Neural progenitor cell (in vitro differentiated cells): ENCODE data around the gene GOLGA3.

Experiments used
- EZH2 ChIP-seq: fragments of 200-600 bp; sonication (generic); IDR thresholded peaks from 2 replicates; pipeline ENCODE4 v1.6.1; 2017; ENCODE audit warnings: antibody characterized with exemption, mild to moderate bottlenecking, moderate library complexity
- EZH2phosphoT487 ChIP-seq: fragments of 200-600 bp; sonication (generic); IDR thresholded peaks from 2 replicates; pipeline ENCODE4 v1.6.1; 2017; ENCODE audit warnings: antibody characterized with exemption
- TF ChIP-seq, protein P1 (sequence below): fragments of 200-600 bp; sonication (generic); IDR thresholded peaks from 2 replicates; pipeline ENCODE4 v1.5.1; 2017; ENCODE audit warnings: antibody characterized with exemption, mild to moderate bottlenecking

DNA sequence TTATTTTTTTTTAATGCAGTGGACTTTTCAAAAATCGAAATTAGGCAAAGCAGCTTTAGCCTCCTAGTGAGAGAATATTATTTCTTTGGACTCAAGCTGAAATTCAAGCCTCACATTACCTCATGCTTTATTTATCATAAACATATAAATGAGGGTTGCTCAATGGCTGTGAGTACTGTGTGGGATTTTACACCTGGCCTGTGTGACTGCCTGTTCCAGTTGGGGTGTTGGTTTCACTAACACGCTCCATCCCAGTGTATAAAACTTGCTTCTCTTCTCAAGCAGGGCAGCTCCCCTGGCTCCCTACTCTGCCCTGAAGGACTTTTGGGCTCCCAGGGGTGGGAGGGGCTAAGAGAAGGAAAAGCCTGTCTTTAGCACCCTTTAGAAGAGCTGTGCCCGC, 82.1 kb downstream of the GOLGA3 start:
- TF ChIP-seq, protein P1, sequence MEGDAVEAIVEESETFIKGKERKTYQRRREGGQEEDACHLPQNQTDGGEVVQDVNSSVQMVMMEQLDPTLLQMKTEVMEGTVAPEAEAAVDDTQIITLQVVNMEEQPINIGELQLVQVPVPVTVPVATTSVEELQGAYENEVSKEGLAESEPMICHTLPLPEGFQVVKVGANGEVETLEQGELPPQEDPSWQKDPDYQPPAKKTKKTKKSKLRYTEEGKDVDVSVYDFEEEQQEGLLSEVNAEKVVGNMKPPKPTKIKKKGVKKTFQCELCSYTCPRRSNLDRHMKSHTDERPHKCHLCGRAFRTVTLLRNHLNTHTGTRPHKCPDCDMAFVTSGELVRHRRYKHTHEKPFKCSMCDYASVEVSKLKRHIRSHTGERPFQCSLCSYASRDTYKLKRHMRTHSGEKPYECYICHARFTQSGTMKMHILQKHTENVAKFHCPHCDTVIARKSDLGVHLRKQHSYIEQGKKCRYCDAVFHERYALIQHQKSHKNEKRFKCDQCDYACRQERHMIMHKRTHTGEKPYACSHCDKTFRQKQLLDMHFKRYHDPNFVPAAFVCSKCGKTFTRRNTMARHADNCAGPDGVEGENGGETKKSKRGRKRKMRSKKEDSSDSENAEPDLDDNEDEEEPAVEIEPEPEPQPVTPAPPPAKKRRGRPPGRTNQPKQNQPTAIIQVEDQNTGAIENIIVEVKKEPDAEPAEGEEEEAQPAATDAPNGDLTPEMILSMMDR: no peak
- TF ChIP-seq EZH2 (no peak), EZH2phosphoT487 (no peak)
